NT2/D1 (cell line): ENCODE results near the gene SEC14L5.

Experiments used
- SUZ12 ChIP-seq: IDR thresholded peaks from 2 replicates; pipeline ENCODE4 v1.6.1; 2011; ENCODE audit not compliant: insufficient read length, insufficient read depth; ENCODE audit errors: extremely low read depth
- YY1 ChIP-seq: IDR thresholded peaks from 2 replicates; pipeline ENCODE4 v1.6.1; 2011; ENCODE audit not compliant: insufficient read length, insufficient read depth
- ZNF274 ChIP-seq: IDR thresholded peaks from 2 replicates; pipeline ENCODE4 v1.6.1; 2011; ENCODE audit warnings: mild to moderate bottlenecking, low read depth, low read length

GRCh38 chr16:5007256-5007655 lies 49.1 kb downstream of the SEC14L5 start:
- no peak for TF ChIP-seq ZNF274
- no peak for TF ChIP-seq YY1
- TF ChIP-seq SUZ12, result no peak
